A549 (cell line): Measurements from ENCODE around the gene MAST3. TPM values are rescaled to one million over a fixed set of nuclear protein-coding genes. Genes with fewer than 3 reads are reported as not detected.

ENCODE experiments used
- ATAC-seq, 2 experiments: fragments of 200-7000 bp in 1 of 2; fragments of >200 bp in 1 of 2; cut with Nextera tagmentation in 1 of 2; cut with Tn5 transposase in 1 of 2; 3 replicates each; pipeline versions ENCODE4 v1.8.0 to v1.9.1; 2018 to 2020; ENCODE audit warnings: mild to moderate bottlenecking in 1 of 2, moderate library complexity in 1 of 2
- CTCF ChIA-PET: fragments of 300-600 bp; sonication (Branson Sonifier 250); formaldehyde crosslinking; extraction: SDS; loops from one replicate; lab custom pipeline; 2021; ENCODE audit warnings: antibody characterized with exemption, inconsistent platforms; lab: Yijun Ruan, JAX
- POLR2A ChIA-PET: fragments of 350-600 bp; formaldehyde crosslinking; extraction: SDS; loops from one replicate; lab custom pipeline; 2021; ENCODE audit warnings: antibody characterized with exemption, inconsistent platforms; lab: Yijun Ruan, JAX
- DNase-seq, 2 experiments: peaks; one replicate each; pipeline versions ENCODE4 v3.0.0 to v3.0.0-alpha.2; 2011 to 2016; ENCODE audit warnings: low read depth in 1 of 2, low spot score in 1 of 2
- FAIRE-seq: peaks from 2 replicates; lab custom pipeline; 2011; peaks lifted over from hg19 to GRCh38; lab: Jason Lieb, UNC
- H3K27ac ChIP-seq, 2 experiments: fragments of >200 bp; sonication (Bioruptor Twin); formaldehyde crosslinking; 3 replicates each; pipeline ENCODE4 v1.5.1; 2016 to 2017
- H3K4me1 ChIP-seq: fragments of >200 bp; sonication (Bioruptor Twin); formaldehyde crosslinking; 3 replicates; pipeline ENCODE4 v1.6.1; 2016
- H3K4me2 ChIP-seq: fragments of >200 bp; sonication (Bioruptor Twin); formaldehyde crosslinking; 3 replicates; pipeline ENCODE4 v1.6.1; 2016
- H3K4me3 ChIP-seq: fragments of >200 bp; sonication (Bioruptor Twin); formaldehyde crosslinking; 3 replicates; pipeline ENCODE4 v1.5.1; 2016
- H3K9me3 ChIP-seq: fragments of >200 bp; sonication (Bioruptor Twin); formaldehyde crosslinking; 3 replicates; pipeline ENCODE4 v1.6.1; 2016
- BCL3 ChIP-seq: fragments of >200 bp; sonication (Bioruptor Twin); formaldehyde crosslinking; IDR thresholded peaks from 3 replicates; pipeline ENCODE4 v1.6.1; 2016
- CBX2 ChIP-seq: fragments of 200-600 bp; sonication (generic); IDR thresholded peaks from 2 replicates; pipeline ENCODE4 v1.6.1; 2016; ENCODE audit warnings: low read depth, mild to moderate bottlenecking, borderline replicate concordance
- CEBPB ChIP-seq, 2 experiments: fragments of >200 bp in 1 of 2; sonication (Bioruptor Twin) in 1 of 2; formaldehyde crosslinking in 1 of 2; IDR thresholded peaks; 2 replicates each; pipeline ENCODE4 v1.6.1; 2012 to 2016
- CTCF ChIP-seq: fragments of >200 bp; sonication (Bioruptor Twin); formaldehyde crosslinking; IDR thresholded peaks from 3 replicates; pipeline ENCODE4 v1.5.1; 2016
- EHF ChIP-seq: fragments of 250-450 bp; sonication (Bioruptor Pico); IDR thresholded peaks from 2 replicates; pipeline ENCODE4 v1.5.0; 2020; ENCODE audit warnings: mild to moderate bottlenecking
- ELK1 ChIP-seq: fragments of 150-350 bp; IDR thresholded peaks from 2 replicates; pipeline ENCODE4 v1.6.1; 2014; ENCODE audit warnings: low read depth, mild to moderate bottlenecking, low read length
- EP300 ChIP-seq, 2 experiments: fragments of >200 bp; sonication (Bioruptor Twin); formaldehyde crosslinking; IDR thresholded peaks; 2 replicates in 1 of 2; 3 replicates in 1 of 2; pipeline ENCODE4 v1.6.1; 2016 to 2017
- ESRRA ChIP-seq: fragments of 150-350 bp; IDR thresholded peaks from 2 replicates; pipeline ENCODE4 v1.6.1; 2014; ENCODE audit warnings: mild to moderate bottlenecking, low read length, borderline replicate concordance
- FOSB ChIP-seq: fragments of 250-450 bp; sonication (Bioruptor Pico); IDR thresholded peaks from 2 replicates; pipeline ENCODE4 v1.5.0; 2020; ENCODE audit warnings: mild to moderate bottlenecking, moderate library complexity
- FOSL2 ChIP-seq, 2 experiments: fragments of 450-650 bp in 1 of 2; fragments of >200 bp in 1 of 2; sonication (Bioruptor Twin) in 1 of 2; formaldehyde crosslinking; IDR thresholded peaks; 2 replicates each; pipeline versions ENCODE4 v1.5.0 to v1.6.1; 2016 to 2020; ENCODE audit warnings: mild to moderate bottlenecking in 1 of 2, moderate library complexity in 1 of 2
- FOXS1 ChIP-seq: fragments of 250-450 bp; sonication (Bioruptor Pico); IDR thresholded peaks from 2 replicates; pipeline ENCODE4 v1.5.0; 2020; ENCODE audit warnings: mild to moderate bottlenecking, moderate library complexity
- GATA3 ChIP-seq: IDR thresholded peaks from 2 replicates; pipeline ENCODE4 v1.6.1; 2012; ENCODE audit warnings: borderline replicate concordance
- HDAC2 ChIP-seq: fragments of 200-600 bp; sonication (generic); IDR thresholded peaks from 2 replicates; pipeline ENCODE4 v1.6.1; 2016
- HMGXB4 ChIP-seq: fragments of 250-450 bp; sonication (Bioruptor Pico); IDR thresholded peaks from 2 replicates; pipeline ENCODE4 v1.5.0; 2021; ENCODE audit warnings: mild to moderate bottlenecking, moderate library complexity, borderline replicate concordance
- HOXB5 ChIP-seq: fragments of 250-450 bp; sonication (Bioruptor Pico); IDR thresholded peaks from 2 replicates; pipeline ENCODE4 v1.5.0; 2020; ENCODE audit warnings: mild to moderate bottlenecking, moderate library complexity
- JUN ChIP-seq, 2 experiments: fragments of >200 bp; sonication (Bioruptor Twin); formaldehyde crosslinking; IDR thresholded peaks; 2 replicates in 1 of 2; 3 replicates in 1 of 2; pipeline ENCODE4 v1.6.1; 2016 to 2017
- MAFK ChIP-seq: fragments of 450-650 bp; IDR thresholded peaks from 2 replicates; pipeline ENCODE4 v1.6.1; 2014; ENCODE audit not compliant: partially characterized antibody
- PBX3 ChIP-seq: IDR thresholded peaks from 2 replicates; pipeline ENCODE4 v1.6.1; 2012
- RCOR1 ChIP-seq: fragments of 150-350 bp; IDR thresholded peaks from 2 replicates; pipeline ENCODE4 v1.6.1; 2014; ENCODE audit warnings: antibody characterized with exemption, low read length, low read depth
- REST ChIP-seq: fragments of 200-600 bp; sonication (generic); IDR thresholded peaks from 2 replicates; pipeline ENCODE4 v1.6.1; 2016; ENCODE audit warnings: antibody characterized with exemption, mild to moderate bottlenecking, moderate library complexity
- RFX5 ChIP-seq: fragments of 450-650 bp; IDR thresholded peaks from 2 replicates; pipeline ENCODE4 v1.7.1; 2014; ENCODE audit warnings: antibody characterized with exemption, mild to moderate bottlenecking, moderate library complexity
- SMC3 ChIP-seq: fragments of >200 bp; sonication (Bioruptor Twin); formaldehyde crosslinking; IDR thresholded peaks from 3 replicates; pipeline ENCODE4 v1.6.1; 2018; ENCODE audit warnings: inconsistent platforms
- SREBF2 ChIP-seq: fragments of 450-650 bp; IDR thresholded peaks from 2 replicates; pipeline ENCODE4 v1.6.1; 2014; ENCODE audit warnings: mild to moderate bottlenecking, moderate library complexity
- USF2 ChIP-seq: fragments of 450-650 bp; IDR thresholded peaks from 2 replicates; pipeline ENCODE4 v1.6.1; 2014; ENCODE audit warnings: antibody characterized with exemption
- ZC3H11A ChIP-seq: fragments of 450-650 bp; IDR thresholded peaks from 2 replicates; pipeline ENCODE4 v1.6.1; 2014; ENCODE audit warnings: antibody characterized with exemption, mild to moderate bottlenecking
- ZFP36 ChIP-seq: fragments of 450-650 bp; IDR thresholded peaks from 2 replicates; pipeline ENCODE4 v1.6.1; 2014; ENCODE audit warnings: borderline replicate concordance; ENCODE audit not compliant: partially characterized antibody
- ZSCAN20 ChIP-seq: fragments of 250-450 bp; sonication (Bioruptor Pico); IDR thresholded peaks from 2 replicates; pipeline ENCODE4 v1.8.0; 2022; ENCODE audit warnings: mild to moderate bottlenecking, moderate library complexity
- WGBS: methylation state at CpG from one replicate; pipeline ENCODE4 v1.1.6; 2017; ENCODE audit errors: missing lambda C conversion rate; 5-methylcytosine and 5-hydroxymethylcytosine counted together
- polyA plus RNA-seq, 4 experiments: library from polyadenylated mRNA; depleted of rRNA in 3 of 4; stranded (reverse); fragments of >200 nt; fragmentation: RNase III in 1 of 4; extraction: RNeasy Plus Mini Kit Qiagen cat#74134 plus additional on column Dnase treatment in 1 of 4; gene quantifications; 2 replicates in 3 of 4; 3 replicates in 1 of 4; pipeline ENCODE4 v1.2.3, GENCODE V29; 2011 to 2017

The MAST3 gene
- polyA plus RNA-seq, 2 of the 4 experiments (the other 2 are of a cell fraction) = 1.3 to 2.5 TPM

- Histone ChIP-seq H3K9me3 (no peaks in the 10 kb centered on the region), H3K4me2 (no peak overlapping the region), H3K4me1 (peaks cover 10% of the 10 kb centered on the region; the same call in 2 of the 3 replicates), H3K4me3 (no peak overlapping the region), H3K27ac (no peak overlapping the region)
- 90% methylated on average over 18 of the region's 18 CpGs for WGBS
- POLR2A ChIA-PET = interaction anchor here (0.6 kb wide), 1 partner anchor 74 kb away, joined by 3 read pairs; no protein-coding TSS in a partner anchor
- CTCF ChIA-PET = interaction anchor here (0.7 to 1.3 kb wide), 2 partner anchors 35 to 52 kb away, joined by 4 read pairs; no protein-coding TSS in a partner anchor
- ATAC-seq (no peak), FAIRE-seq (no peak), DNase-seq (no peak)
- TF ChIP-seq EHF = no peak
- TF ChIP-seq RCOR1 = no peak
- TF ChIP-seq FOSL2 (IDR thresholded peaks at IDR 0.05) = no peak
- no peak for TF ChIP-seq FOSL2 (CRISPR knock-in tag; IDR thresholded peaks at IDR 0.05)
- TF ChIP-seq RFX5 = no peak
- TF ChIP-seq HOXB5 (CRISPR knock-in tag) = no peak
- TF ChIP-seq ZFP36 = no peak
- TF ChIP-seq CBX2 = no peak
- no peak for TF ChIP-seq ESRRA
- no peak for TF ChIP-seq FOXS1 (CRISPR knock-in tag)
- no peak for TF ChIP-seq PBX3
- no peak for TF ChIP-seq CTCF
- TF ChIP-seq MAFK = no peak
- no peak for TF ChIP-seq ZSCAN20 (CRISPR knock-in tag)
- no peak for TF ChIP-seq CEBPB (IDR thresholded peaks at IDR 0.05)
Observed at GRCh38 chr19:18197306-18197705, 99.7 kb downstream of the MAST3 start.

- POLR2A ChIA-PET = interaction anchor here (0.6 kb wide), 1 partner anchor 11 kb away, joined by 3 read pairs; no protein-coding TSS in a partner anchor
- WGBS = 77% methylated on average over 6 of the region's 6 CpGs
- Histone ChIP-seq H3K9me3 (no peaks in the 10 kb centered on the region), H3K4me2 (no peak overlapping the region), H3K27ac (no peak overlapping the region), H3K4me1 (peaks cover 12% of the 10 kb centered on the region; the same call in 2 of the 3 replicates), H3K4me3 (no peak overlapping the region)
- FAIRE-seq (no peak), DNase-seq (no peak), ATAC-seq (no peak)
- CTCF ChIA-PET = interaction anchor here (0.7 to 8.9 kb wide), 3 partner anchors 10 to 54 kb away, joined by 4 to 86 read pairs (median 4); a partner anchor contains a TSS
- TF ChIP-seq HMGXB4 (CRISPR knock-in tag) = no peak
- no peak for TF ChIP-seq ELK1
- no peak for TF ChIP-seq JUN (IDR thresholded peaks at IDR 0.05)
- TF ChIP-seq USF2 = no peak
- TF ChIP-seq HDAC2 = no peak
- TF ChIP-seq REST = no peak
- no peak for TF ChIP-seq BCL3
- TF ChIP-seq FOSB (CRISPR knock-in tag) = no peak
- no peak for TF ChIP-seq ZC3H11A
- TF ChIP-seq GATA3 = no peak
- TF ChIP-seq SREBF2 = no peak
- no peak for TF ChIP-seq SMC3
- TF ChIP-seq EP300 (IDR thresholded peaks at IDR 0.05) = no peak
Observed at GRCh38 chr19:18197941-18198340, 100.4 kb downstream of the MAST3 start.
